Measurements from ENCODE around the gene LMAN1. TPM values are rescaled to one million over a fixed set of nuclear protein-coding genes. Genes with fewer than 3 reads are reported as not detected.

Gene LMAN1
- total and polyA plus RNA-seq, 2 experiments from 2014 or later: 127 to 193 TPM

DNA sequence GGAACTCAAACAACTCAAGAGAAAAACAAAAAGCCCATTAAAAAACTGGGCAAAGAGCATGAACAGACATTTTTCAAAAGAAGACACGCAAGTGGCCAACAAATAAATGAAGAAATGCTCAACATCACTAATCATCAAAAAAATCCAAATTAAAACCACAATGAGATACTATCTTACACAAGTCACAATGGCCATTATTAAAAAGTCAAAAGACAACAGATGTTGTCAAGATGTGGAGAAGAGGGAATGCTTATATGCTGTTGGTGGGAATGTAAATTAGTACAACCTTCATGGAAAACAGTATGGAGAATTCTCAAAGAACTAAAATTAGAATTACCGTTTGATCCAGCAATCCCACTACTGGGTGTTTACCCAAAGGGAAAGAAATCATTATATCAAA, 15.1 kb downstream of the LMAN1 start:
- H4K20me1 ChIP-seq (ENCODE audit: insufficient read depth): peaks cover 26% of the 10 kb centered on the region
- peaks cover 81% of the 10 kb centered on the region for H3K36me3 ChIP-seq (ENCODE audit: low read depth)
- peaks cover 24% of the 10 kb centered on the region for H3F3A ChIP-seq (ENCODE audit: insufficient read depth)
- H3K4me1 ChIP-seq (ENCODE audit: insufficient read depth): peaks cover 15% of the 10 kb centered on the region
- peaks cover 96% of the 10 kb centered on the region for H3K79me2 ChIP-seq (ENCODE audit: insufficient read depth)
- H3K27me3 ChIP-seq (replicated peaks; ENCODE audit: insufficient read depth): no peaks in the 10 kb centered on the region
- TF ChIP-seq EZH2 (IDR thresholded peaks at IDR 0.05; ENCODE audit: insufficient read depth, poor library complexity, severe bottlenecking): no peak
- no peak overlapping the region for H2AFZ ChIP-seq
- H3K9me3 ChIP-seq (ENCODE audit: low read depth): no peaks in the 10 kb centered on the region
- H3K9ac ChIP-seq: no peak overlapping the region
- no peak overlapping the region for H3K4me2 ChIP-seq (ENCODE audit: unreplicated experiment)
- no peak overlapping the region for H3K4me3 ChIP-seq
- in situ Hi-C loops (cut with MboI): no loop called here
- WGBS, 2 experiments (ENCODE audit: low coverage in 1 of 2, low lambda C conversion rate in 2 of 2, missing lambda C conversion rate in 2 of 2): 55 to 65% methylated on average over 2 of the region's 2 CpGs
- no peak overlapping the region for H3K27ac ChIP-seq
- no peak for DNase-seq
- H3K9me2 ChIP-seq (ENCODE audit: insufficient read depth): no peaks in the 10 kb centered on the region

DNA sequence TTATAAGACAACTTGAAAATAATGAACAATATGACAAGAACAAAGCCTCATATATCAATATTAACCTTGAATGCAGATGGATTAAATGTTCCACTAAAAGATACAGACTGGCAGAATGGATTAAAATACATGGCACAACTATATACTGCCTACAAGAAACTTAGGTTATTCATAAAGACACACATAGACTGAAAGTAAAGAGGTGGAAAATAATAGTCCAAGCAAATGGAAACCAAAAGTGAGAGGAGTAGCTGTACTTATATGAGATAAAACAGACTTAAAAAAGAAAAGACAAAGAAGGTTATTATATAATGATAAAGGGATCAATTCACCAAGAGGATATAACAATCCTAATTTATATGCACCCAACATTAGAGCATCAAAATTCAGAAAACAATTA, 18.2 kb downstream of the LMAN1 start:
- Histone ChIP-seq H3K9ac (no peak overlapping the region), H3K27ac (no peak overlapping the region), H3K79me2 (ENCODE audit: insufficient read depth) (peaks cover 81% of the 10 kb centered on the region), H3K9me3 (ENCODE audit: low read depth) (no peaks in the 10 kb centered on the region), H2AFZ (no peak overlapping the region), H3F3A (ENCODE audit: insufficient read depth) (peaks cover 22% of the 10 kb centered on the region), H3K4me1 (ENCODE audit: insufficient read depth) (peaks cover 15% of the 10 kb centered on the region), H3K9me2 (ENCODE audit: insufficient read depth) (no peaks in the 10 kb centered on the region), H3K27me3 (replicated peaks; ENCODE audit: insufficient read depth) (no peaks in the 10 kb centered on the region), H3K4me3 (no peak overlapping the region), H3K4me2 (ENCODE audit: unreplicated experiment) (no peak overlapping the region), H4K20me1 (ENCODE audit: insufficient read depth) (peaks cover 26% of the 10 kb centered on the region), H3K36me3 (ENCODE audit: low read depth) (peaks cover 71% of the 10 kb centered on the region)
- in situ Hi-C loops (cut with MboI): no loop called here
- no peak for DNase-seq
- TF ChIP-seq EZH2 (IDR thresholded peaks at IDR 0.05; ENCODE audit: insufficient read depth, poor library complexity, severe bottlenecking): no peak
- no peak for TF ChIP-seq EZH2phosphoT487 (IDR thresholded peaks at IDR 0.05; ENCODE audit: insufficient read depth, low read depth)

DNA sequence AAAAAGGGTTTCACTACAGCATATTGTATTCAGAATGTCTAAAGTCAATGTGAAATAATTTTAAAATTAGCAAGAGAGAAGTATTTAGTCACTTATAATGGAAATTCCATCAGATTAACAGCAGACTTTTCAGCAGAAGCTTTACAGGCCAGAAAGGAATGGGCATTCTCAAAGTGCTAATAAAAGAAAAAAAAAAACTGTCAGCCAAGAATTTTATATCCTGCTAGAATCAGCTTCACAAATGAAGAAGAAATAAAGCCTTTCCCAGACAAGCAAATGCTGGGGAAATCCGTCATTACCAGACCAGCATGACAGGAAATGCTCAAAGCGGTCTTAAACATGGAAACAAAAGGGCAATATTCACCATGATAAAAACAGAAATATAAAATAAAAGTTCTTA, 18.8 kb downstream of the LMAN1 start:
- Histone ChIP-seq H2AFZ (no peak overlapping the region), H3K27me3 (replicated peaks; ENCODE audit: insufficient read depth) (no peaks in the 10 kb centered on the region), H3K79me2 (ENCODE audit: insufficient read depth) (peaks cover 79% of the 10 kb centered on the region), H3K9me3 (ENCODE audit: low read depth) (no peaks in the 10 kb centered on the region), H3K36me3 (ENCODE audit: low read depth) (peaks cover 66% of the 10 kb centered on the region), H3K4me3 (no peak overlapping the region), H3K9me2 (ENCODE audit: insufficient read depth) (no peaks in the 10 kb centered on the region), H3K9ac (no peak overlapping the region), H3K27ac (no peak overlapping the region), H4K20me1 (ENCODE audit: insufficient read depth) (peaks cover 26% of the 10 kb centered on the region), H3K4me2 (ENCODE audit: unreplicated experiment) (no peak overlapping the region), H3F3A (ENCODE audit: insufficient read depth) (peaks cover 17% of the 10 kb centered on the region), H3K4me1 (ENCODE audit: insufficient read depth) (peaks cover 10% of the 10 kb centered on the region)
- 99 to 100% methylated on average over 2 of the region's 2 CpGs for WGBS, 2 experiments (ENCODE audit: low coverage in 1 of 2, low lambda C conversion rate in 2 of 2, missing lambda C conversion rate in 2 of 2)
- TF ChIP-seq EZH2phosphoT487 (IDR thresholded peaks at IDR 0.05; ENCODE audit: insufficient read depth, low read depth) (no peak), EZH2 (IDR thresholded peaks at IDR 0.05; ENCODE audit: insufficient read depth, poor library complexity, severe bottlenecking) (no peak)
- in situ Hi-C loops (cut with MboI): no loop called here
- DNase-seq: no peak

DNA sequence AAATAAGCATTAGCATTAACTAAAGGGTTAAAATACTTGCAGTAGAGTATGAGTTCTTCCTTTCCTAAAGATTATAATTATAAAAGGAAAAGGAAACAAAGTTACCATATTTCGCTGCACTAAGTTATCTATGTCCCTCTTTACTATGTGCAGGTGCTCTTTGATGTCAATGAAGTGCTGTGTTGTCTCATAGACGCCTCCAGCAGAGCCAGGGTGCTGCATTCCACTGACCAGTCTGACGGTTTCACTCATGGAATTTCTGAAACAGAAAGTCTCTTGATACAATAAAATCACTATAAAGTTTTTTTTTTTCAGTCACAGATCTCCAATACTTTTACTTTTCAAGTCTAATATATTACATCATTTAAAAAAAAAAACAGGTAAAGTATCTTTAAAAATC, 26.1 kb downstream of the LMAN1 start:
- H4K20me1 ChIP-seq (ENCODE audit: insufficient read depth): no peaks in the 10 kb centered on the region
- no peaks in the 10 kb centered on the region for H3K27me3 ChIP-seq (replicated peaks; ENCODE audit: insufficient read depth)
- in situ Hi-C loops (cut with MboI): no loop called here
- no peaks in the 10 kb centered on the region for H3K9me2 ChIP-seq (ENCODE audit: insufficient read depth)
- H3K9ac ChIP-seq: no peak overlapping the region
- H3K9me3 ChIP-seq (ENCODE audit: low read depth): no peaks in the 10 kb centered on the region
- no peak overlapping the region for H3K4me2 ChIP-seq (ENCODE audit: unreplicated experiment)
- H3K4me3 ChIP-seq: no peak overlapping the region
- no peak for DNase-seq
- peaks cover 13% of the 10 kb centered on the region for H3K79me2 ChIP-seq (ENCODE audit: insufficient read depth)
- H3K27ac ChIP-seq: no peak overlapping the region
- TF ChIP-seq EZH2phosphoT487 (IDR thresholded peaks at IDR 0.05; ENCODE audit: insufficient read depth, low read depth) (no peak), EZH2 (IDR thresholded peaks at IDR 0.05; ENCODE audit: insufficient read depth, poor library complexity, severe bottlenecking) (no peak)
- no peaks in the 10 kb centered on the region for H3K4me1 ChIP-seq (ENCODE audit: insufficient read depth)
- no peak overlapping the region for H2AFZ ChIP-seq
- WGBS, 2 experiments (ENCODE audit: low coverage in 1 of 2, low lambda C conversion rate in 2 of 2, missing lambda C conversion rate in 2 of 2): 89 to 93% methylated on average over 3 of the region's 3 CpGs
- peaks cover 77% of the 10 kb centered on the region for H3K36me3 ChIP-seq (ENCODE audit: low read depth)
- H3F3A ChIP-seq (ENCODE audit: insufficient read depth): no peaks in the 10 kb centered on the region

DNA sequence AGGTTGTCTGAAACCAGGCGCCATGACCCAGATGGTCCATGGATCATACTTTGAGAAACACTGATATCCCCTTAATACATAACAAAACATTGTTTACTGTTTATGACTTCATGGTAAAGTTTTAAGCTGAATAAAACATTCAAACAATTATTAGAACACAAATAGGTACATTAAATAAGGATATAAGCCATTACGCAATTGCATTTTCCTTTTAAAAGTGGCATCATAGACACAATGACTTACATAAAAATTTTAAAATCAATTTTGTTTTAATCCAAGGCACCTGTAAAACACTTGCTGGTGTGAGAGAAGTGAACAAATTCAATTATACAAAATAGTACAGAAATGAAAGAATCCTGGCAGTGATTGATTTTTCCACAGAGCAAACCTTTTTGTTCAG, 30.4 kb downstream of the LMAN1 start:
- Histone ChIP-seq H3K9me3 (ENCODE audit: low read depth) (no peaks in the 10 kb centered on the region), H3K9ac (no peak overlapping the region), H3K36me3 (ENCODE audit: low read depth) (peaks cover 75% of the 10 kb centered on the region), H3K4me1 (ENCODE audit: insufficient read depth) (no peaks in the 10 kb centered on the region), H3K79me2 (ENCODE audit: insufficient read depth) (no peaks in the 10 kb centered on the region), H4K20me1 (ENCODE audit: insufficient read depth) (no peaks in the 10 kb centered on the region), H3K4me2 (ENCODE audit: unreplicated experiment) (no peak overlapping the region), H3K4me3 (no peak overlapping the region), H3K27me3 (replicated peaks; ENCODE audit: insufficient read depth) (no peaks in the 10 kb centered on the region), H2AFZ (no peak overlapping the region), H3F3A (ENCODE audit: insufficient read depth) (peaks cover 30% of the 10 kb centered on the region; the same call in 1 of the 2 replicates), H3K9me2 (ENCODE audit: insufficient read depth) (no peaks in the 10 kb centered on the region), H3K27ac (no peak overlapping the region)
- in situ Hi-C loops (cut with MboI): no loop called here
- no peak for DNase-seq
- TF ChIP-seq EZH2 (IDR thresholded peaks at IDR 0.05; ENCODE audit: insufficient read depth, poor library complexity, severe bottlenecking) (no peak), EZH2phosphoT487 (IDR thresholded peaks at IDR 0.05; ENCODE audit: insufficient read depth, low read depth) (no peak)
- WGBS, 2 experiments (ENCODE audit: low coverage in 1 of 2, low lambda C conversion rate in 2 of 2, missing lambda C conversion rate in 2 of 2): 97 to 98% methylated on average over 2 of the region's 2 CpGs
